Measurements from ENCODE around the gene PNPLA8. TPM values are rescaled to one million over a fixed set of nuclear protein-coding genes. Genes with fewer than 3 reads are reported as not detected.

Gene PNPLA8
- total RNA-seq, 2 experiments from 2014 or later: 23.0 to 26.4 TPM

- no peak for DNase-seq (ENCODE audit: low spot score)
- ChIA-PET CTCF (ENCODE audit: unreplicated experiment) (no interaction called here), POLR2A (interaction anchor here (0.7 to 1.2 kb wide), 5 partner anchors 9 to 15 kb away, joined by 3 to 7 read pairs (median 3); no protein-coding TSS in a partner anchor)
- no peak overlapping the region for H2AFZ ChIP-seq (ENCODE audit: low read length)
- H3K4me1 ChIP-seq (ENCODE audit: insufficient read depth, low read length, poor library complexity, severe bottlenecking): peaks cover 8% of the 10 kb centered on the region
- no peaks in the 10 kb centered on the region for H4K20me1 ChIP-seq (ENCODE audit: insufficient read depth, low read length)
- peaks cover 47% of the 10 kb centered on the region for H3K36me3 ChIP-seq (ENCODE audit: insufficient read depth, low read length)
- H3K9me3 ChIP-seq (ENCODE audit: low read length): no peaks in the 10 kb centered on the region
- H3K27ac ChIP-seq (ENCODE audit: low read depth, low read length, poor library complexity, severe bottlenecking): no peak overlapping the region
- intact Hi-C loops (cut with micrococcal nuclease; ENCODE audit: unreplicated experiment): no loop called here
- no peak overlapping the region for H3K4me3 ChIP-seq (ENCODE audit: low read depth, low read length, poor library complexity, severe bottlenecking)
- H3K4me2 ChIP-seq (ENCODE audit: low read length): no peak overlapping the region
- BruUV-seq (replicated peaks): no TSS peak
- TF ChIP-seq CTCF (conservative IDR thresholded peaks at IDR 0.05; ENCODE audit: low read length) (no peak), EZH2phosphoT487 (IDR thresholded peaks at IDR 0.05; ENCODE audit: borderline replicate concordance, low read depth, low read length) (no peak)
- no peaks in the 10 kb centered on the region for H3K9me2 ChIP-seq (ENCODE audit: insufficient read depth, low read length)
- H3K79me2 ChIP-seq (ENCODE audit: insufficient read depth, low read depth, low read length): no peaks in the 10 kb centered on the region
Observed at GRCh38 chr7:108486291-108486966, 39.5 kb downstream of the PNPLA8 start.

- POLR2A ChIA-PET: interaction anchor here (1.5 to 1.6 kb wide), 2 partner anchors 19 to 42 kb away, joined by 3 to 4 read pairs; partner anchors contain the start of gene PNPLA8
- Histone ChIP-seq H3K9me2 (ENCODE audit: insufficient read depth, low read length) (no peaks in the 10 kb centered on the region), H3K36me3 (ENCODE audit: insufficient read depth, low read length) (peaks cover 36% of the 10 kb centered on the region), H3K4me3 (ENCODE audit: low read depth, low read length, poor library complexity, severe bottlenecking) (no peak overlapping the region), H4K20me1 (ENCODE audit: insufficient read depth, low read length) (no peaks in the 10 kb centered on the region), H3K4me1 (ENCODE audit: insufficient read depth, low read length, poor library complexity, severe bottlenecking) (peaks cover 14% of the 10 kb centered on the region), H3K27ac (ENCODE audit: low read depth, low read length, poor library complexity, severe bottlenecking) (no peak overlapping the region), H3K79me2 (ENCODE audit: insufficient read depth, low read depth, low read length) (no peaks in the 10 kb centered on the region), H2AFZ (ENCODE audit: low read length) (no peak overlapping the region), H3K4me2 (ENCODE audit: low read length) (no peak overlapping the region), H3K9me3 (ENCODE audit: low read length) (no peaks in the 10 kb centered on the region)
- DNase-seq (ENCODE audit: low spot score): no peak
- intact Hi-C loops (cut with micrococcal nuclease; ENCODE audit: unreplicated experiment): no loop called here
- CTCF ChIA-PET (ENCODE audit: unreplicated experiment): no interaction called here
- no TSS peak for BruUV-seq (replicated peaks)
- no peak for TF ChIP-seq CTCF (conservative IDR thresholded peaks at IDR 0.05; ENCODE audit: low read length)
- TF ChIP-seq EZH2phosphoT487 (IDR thresholded peaks at IDR 0.05; ENCODE audit: borderline replicate concordance, low read depth, low read length): no peak
Observed at GRCh38 chr7:108484137-108484536, 41.8 kb downstream of the PNPLA8 start.

GRCh38 chr7:108480311-108480710 lies 45.6 kb downstream of the PNPLA8 start:
- Histone ChIP-seq H3K4me2 (ENCODE audit: low read length) (no peak overlapping the region), H3K9me2 (ENCODE audit: insufficient read depth, low read length) (no peaks in the 10 kb centered on the region), H3K9me3 (ENCODE audit: low read length) (no peaks in the 10 kb centered on the region), H3K4me1 (ENCODE audit: insufficient read depth, low read length, poor library complexity, severe bottlenecking) (peaks cover 17% of the 10 kb centered on the region), H3K27ac (ENCODE audit: low read depth, low read length, poor library complexity, severe bottlenecking) (no peak overlapping the region), H3K79me2 (ENCODE audit: insufficient read depth, low read depth, low read length) (no peaks in the 10 kb centered on the region), H4K20me1 (ENCODE audit: insufficient read depth, low read length) (no peaks in the 10 kb centered on the region), H2AFZ (ENCODE audit: low read length) (no peak overlapping the region), H3K4me3 (ENCODE audit: low read depth, low read length, poor library complexity, severe bottlenecking) (no peak overlapping the region), H3K36me3 (ENCODE audit: insufficient read depth, low read length) (peaks cover 57% of the 10 kb centered on the region)
- no peak for TF ChIP-seq CTCF (conservative IDR thresholded peaks at IDR 0.05; ENCODE audit: low read length)
- TF ChIP-seq EZH2phosphoT487 (IDR thresholded peaks at IDR 0.05; ENCODE audit: borderline replicate concordance, low read depth, low read length): no peak
- no peak for DNase-seq (ENCODE audit: low spot score)
- intact Hi-C loops (cut with micrococcal nuclease; ENCODE audit: unreplicated experiment): no loop called here
- BruUV-seq (replicated peaks): no TSS peak
- ChIA-PET POLR2A (interaction anchor here (0.7 to 1.9 kb wide), 2 partner anchors 15 to 360 kb away, joined by 3 to 5 read pairs; no protein-coding TSS in a partner anchor), CTCF (ENCODE audit: unreplicated experiment) (no interaction called here)
